GM12892 (cell line): Measurements from ENCODE around the gene PACS2.

ENCODE experiments used
- POLR2A ChIP-seq: IDR thresholded peaks from 2 replicates; pipeline ENCODE4 v1.6.1; 2011; ENCODE audit warnings: low read depth, low read length, control low read depth
- POLR2AphosphoS5 ChIP-seq: IDR thresholded peaks from 2 replicates; pipeline ENCODE4 v1.6.1; 2011; ENCODE audit warnings: low read depth, low read length, control low read depth

GRCh38 chr14:105440992-105441391 is 126.4 kb downstream of the PACS2 start:
- TF ChIP-seq POLR2A (no peak), POLR2AphosphoS5 (no peak)
